Stimulated activated CD8-positive, alpha-beta memory T cell treated with anti-CD3 and anti-CD28 coated beads, Interleukin-12 subunit alpha, Interleukin-12 subunit beta, amount 100 ng/mL, for 1 hour (primary cell): ENCODE data around the gene SDF4.

ENCODE experiments used
- DNase-seq: peaks from one replicate; pipeline ENCODE4 v3.0.0-alpha.2; 2020; ENCODE audit warnings: low read depth

SDF4 gene

DNA sequence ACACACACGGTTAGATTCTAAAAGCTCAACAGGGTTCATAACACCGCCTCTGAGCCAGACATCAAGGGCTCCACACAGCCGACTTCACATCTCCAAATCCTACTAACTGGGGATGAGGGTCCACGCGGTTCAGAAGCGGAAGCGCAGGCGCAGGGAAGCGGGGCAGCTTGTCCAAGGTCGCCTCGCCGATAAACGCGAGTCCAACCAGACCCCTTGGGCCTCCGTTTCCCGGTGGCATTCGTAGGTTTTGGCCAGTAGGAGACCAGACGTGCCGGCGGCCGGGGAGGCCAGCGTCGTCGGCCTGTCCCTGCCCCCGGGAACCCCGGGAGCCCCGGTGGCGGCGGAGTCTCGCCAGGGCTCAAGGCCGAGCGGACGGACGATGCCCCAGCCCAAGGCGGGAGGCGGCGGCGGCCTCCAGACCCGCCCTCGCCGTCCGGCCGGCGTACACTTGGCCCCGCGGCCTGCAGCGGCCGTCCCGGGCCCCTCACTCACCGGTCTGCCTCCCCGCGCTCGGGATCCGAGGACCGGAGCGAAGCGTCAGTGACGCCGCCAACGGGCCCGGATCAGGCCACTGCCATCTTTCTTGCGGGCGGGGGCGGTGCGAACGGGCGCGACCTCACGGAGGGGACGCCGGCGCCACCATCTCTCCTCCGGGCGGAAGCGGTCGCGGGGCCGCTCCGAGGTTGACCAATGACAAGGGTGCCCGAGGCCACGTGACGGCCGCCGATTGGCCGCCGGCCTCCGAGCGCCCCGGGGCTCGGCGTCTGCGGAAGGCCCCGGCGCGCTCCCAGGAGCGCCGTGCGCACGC lies at the start of gene SDF4:
SDF4 (minus strand) TSS at position 602 of the 808 bp plus-strand sequence. CDS start 3,229 bp downstream, outside the sequence.
- DNase-seq = peak; percentile 95

GRCh38 chr1:1280782-1281481 lies 49.1 kb upstream of the SDF4 start:
- no peak for DNase-seq

- DNase-seq = no peak
Measured at GRCh38 chr1:1279028-1279427, 47.2 kb upstream of the SDF4 start.

GRCh38 chr1:1278620-1279019 lies 46.8 kb upstream of the SDF4 start:
- no peak for DNase-seq

- DNase-seq = no peak
Measured at GRCh38 chr1:1275836-1276235, 44.0 kb upstream of the SDF4 start.

DNA sequence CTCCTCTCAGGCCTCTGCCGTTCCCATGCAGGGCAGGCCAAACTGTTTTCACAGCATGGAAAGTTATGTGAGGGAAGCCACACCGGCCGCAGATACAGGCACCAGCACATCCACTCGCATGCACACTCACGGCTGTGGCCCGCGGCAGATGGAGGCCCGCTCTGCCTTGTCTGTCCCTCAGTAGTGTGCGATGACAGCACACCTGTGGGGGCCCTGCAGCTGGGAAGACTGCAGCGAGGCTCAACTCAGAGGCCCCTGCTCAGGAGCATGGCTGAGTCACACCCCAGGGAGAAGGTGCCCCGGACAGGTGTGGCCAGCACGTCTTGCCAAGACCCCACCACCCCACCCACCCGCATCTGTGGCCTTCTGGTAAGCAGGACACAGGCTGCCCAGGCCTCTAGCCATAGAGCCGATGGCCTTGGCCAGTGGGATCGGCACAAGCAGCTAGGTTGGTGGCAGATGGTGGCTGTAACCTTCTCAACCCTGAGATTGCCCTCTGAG lies 43.2 kb upstream of the SDF4 start:
- DNase-seq = no peak

GRCh38 chr1:1274299-1274930 lies 42.6 kb upstream of the SDF4 start:
- DNase-seq = no peak

DNA sequence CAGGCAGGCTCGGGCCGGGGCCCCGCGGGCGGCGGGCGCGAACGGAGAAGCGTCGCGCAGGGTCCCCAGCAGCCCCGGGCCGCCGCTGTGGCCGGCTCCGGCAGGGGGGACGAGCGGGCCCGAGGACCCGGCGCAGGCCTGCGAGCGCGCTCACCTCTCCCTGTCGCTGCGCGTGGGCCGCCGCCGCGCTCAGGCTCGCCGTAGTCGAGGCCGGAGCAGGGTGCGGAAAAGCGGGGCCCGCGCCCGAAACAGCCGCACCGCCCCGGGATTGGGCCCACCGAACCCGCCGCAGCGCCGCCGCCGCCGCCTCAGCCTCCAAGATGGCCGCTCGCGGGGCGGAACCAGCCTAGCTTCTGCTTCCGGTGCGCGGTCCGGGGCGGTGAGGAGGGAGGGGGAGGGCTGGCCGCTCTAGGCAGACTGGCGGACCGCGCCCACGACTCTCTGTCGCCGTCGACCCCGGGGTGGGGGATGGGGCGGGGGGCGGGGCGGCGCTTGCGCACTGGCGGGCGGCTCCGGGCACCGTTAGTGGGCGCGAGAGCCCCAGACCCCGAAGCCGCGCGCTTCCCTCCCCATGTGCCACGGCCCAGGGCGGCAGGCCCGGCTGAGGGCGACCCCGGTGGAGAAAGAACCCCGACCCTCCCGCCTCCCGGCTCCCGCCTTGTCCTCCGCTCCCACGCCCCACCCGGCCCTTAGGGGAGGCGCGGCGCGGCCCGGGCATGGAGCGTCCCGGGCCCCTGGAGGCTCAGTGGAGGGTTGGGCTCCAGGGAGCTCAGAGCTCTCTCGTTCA lies 41.9 kb upstream of the SDF4 start, which contains the start of gene UBE2J2:
UBE2J2 (minus strand) TSS at position 343 of the 787 bp plus-strand sequence. CDS start 5,862 bp downstream, outside the sequence.
- peak; percentile 89 for DNase-seq

DNA sequence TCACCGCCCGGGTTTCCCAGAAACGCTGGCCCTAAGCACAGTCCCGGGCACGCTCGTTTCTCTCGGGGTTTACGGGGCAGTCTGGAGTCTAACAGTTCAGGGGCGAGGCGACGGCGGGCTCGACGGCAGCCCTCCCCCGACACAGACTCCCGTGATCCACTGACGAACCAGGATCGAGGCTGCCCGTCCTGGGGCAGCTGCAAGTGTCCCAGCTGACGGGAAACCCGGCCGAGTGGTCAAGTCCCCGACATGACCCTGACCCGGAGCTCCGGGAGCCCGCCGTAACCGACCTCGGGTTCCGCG lies 41.4 kb upstream of the SDF4 start:
- DNase-seq = no peak

GRCh38 chr1:1272341-1273208 lies 40.8 kb upstream of the SDF4 start:
- DNase-seq = no peak

DNA sequence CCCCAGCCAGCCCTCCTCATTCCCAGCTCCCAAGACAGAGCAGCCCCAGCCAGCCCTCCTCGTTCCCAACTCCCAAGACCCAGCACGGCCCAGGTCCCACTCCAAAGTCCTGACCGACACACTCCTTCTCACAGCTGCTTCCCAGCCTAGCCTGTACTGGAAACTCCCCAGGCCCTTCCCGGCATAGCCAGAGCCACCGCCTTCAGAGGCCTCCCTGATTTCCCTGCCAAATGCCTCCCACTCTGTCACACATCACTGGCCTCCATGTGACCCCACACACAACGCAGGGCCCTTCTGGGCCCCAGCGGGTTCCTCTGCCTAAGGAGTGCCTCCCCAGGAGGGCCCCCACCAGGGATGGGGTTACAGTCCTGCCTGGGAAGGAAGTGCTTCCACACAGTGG lies 39.0 kb upstream of the SDF4 start:
- no peak for DNase-seq

- no peak for DNase-seq
Measured at GRCh38 chr1:1268284-1268682, 36.5 kb upstream of the SDF4 start.

- no peak for DNase-seq
Measured at GRCh38 chr1:1267488-1268283, 35.9 kb upstream of the SDF4 start.

GRCh38 chr1:1264868-1265272 lies 33.1 kb upstream of the SDF4 start:
- DNase-seq = no peak

GRCh38 chr1:1264026-1264425 lies 32.2 kb upstream of the SDF4 start:
- DNase-seq = no peak

DNA sequence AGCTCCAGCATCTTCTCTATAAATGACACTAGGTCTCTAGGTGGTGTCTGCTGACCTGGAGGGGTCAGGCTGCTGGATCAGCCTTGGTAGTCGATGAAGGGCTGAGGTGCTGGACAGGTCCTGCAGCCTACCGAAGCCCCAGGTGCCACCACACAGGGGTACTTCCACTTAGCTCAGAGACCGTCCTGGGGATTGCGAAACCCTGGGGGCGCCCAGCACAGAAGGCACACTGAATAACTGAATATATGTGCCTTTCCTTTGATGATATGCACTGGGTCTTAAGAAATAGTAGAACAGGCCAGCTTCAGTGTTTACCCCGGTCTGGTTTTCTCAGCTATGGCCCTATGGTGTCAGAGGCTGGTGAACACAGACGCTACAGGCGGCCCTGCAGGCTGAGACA lies 31.0 kb upstream of the SDF4 start:
- DNase-seq = no peak

GRCh38 chr1:1262071-1262470 lies 30.3 kb upstream of the SDF4 start:
- no peak for DNase-seq

- DNase-seq = no peak
Measured at GRCh38 chr1:1260843-1261560, 29.2 kb upstream of the SDF4 start.

- DNase-seq = no peak
Measured at GRCh38 chr1:1259951-1260600, 28.3 kb upstream of the SDF4 start.
